SHP77 (cell line): Measurements from ENCODE around the gene ALDH3B1.

Source experiments
- DNase-seq, 2 experiments: peaks; one replicate each; lab custom pipeline; 2025; lab: John Stamatoyannopoulos, UW

ALDH3B1 gene

DNA sequence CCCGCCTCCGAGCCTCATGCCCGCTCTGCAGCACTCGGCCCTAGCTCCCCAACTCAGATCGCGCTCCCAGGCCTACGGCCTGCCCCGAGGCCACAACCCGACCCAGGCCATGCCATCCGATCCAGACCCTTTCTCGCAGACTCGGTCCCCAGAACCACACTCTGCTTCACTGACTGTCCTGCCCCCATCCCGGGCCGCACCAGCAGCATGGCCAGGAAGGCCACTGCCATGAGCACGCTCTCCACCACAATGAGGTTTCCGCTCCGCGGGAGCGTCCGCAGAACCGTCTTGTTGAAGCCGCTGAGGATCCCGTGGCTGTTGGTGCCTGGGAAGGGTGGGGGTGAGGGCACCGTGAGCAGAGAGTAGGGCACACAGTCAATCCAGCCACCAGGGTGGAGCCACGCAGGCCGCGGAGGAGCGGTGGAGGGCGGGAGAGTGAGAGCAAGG is 12.6 kb upstream of the ALDH3B1 start:
- DNase-seq: no peak

DNA sequence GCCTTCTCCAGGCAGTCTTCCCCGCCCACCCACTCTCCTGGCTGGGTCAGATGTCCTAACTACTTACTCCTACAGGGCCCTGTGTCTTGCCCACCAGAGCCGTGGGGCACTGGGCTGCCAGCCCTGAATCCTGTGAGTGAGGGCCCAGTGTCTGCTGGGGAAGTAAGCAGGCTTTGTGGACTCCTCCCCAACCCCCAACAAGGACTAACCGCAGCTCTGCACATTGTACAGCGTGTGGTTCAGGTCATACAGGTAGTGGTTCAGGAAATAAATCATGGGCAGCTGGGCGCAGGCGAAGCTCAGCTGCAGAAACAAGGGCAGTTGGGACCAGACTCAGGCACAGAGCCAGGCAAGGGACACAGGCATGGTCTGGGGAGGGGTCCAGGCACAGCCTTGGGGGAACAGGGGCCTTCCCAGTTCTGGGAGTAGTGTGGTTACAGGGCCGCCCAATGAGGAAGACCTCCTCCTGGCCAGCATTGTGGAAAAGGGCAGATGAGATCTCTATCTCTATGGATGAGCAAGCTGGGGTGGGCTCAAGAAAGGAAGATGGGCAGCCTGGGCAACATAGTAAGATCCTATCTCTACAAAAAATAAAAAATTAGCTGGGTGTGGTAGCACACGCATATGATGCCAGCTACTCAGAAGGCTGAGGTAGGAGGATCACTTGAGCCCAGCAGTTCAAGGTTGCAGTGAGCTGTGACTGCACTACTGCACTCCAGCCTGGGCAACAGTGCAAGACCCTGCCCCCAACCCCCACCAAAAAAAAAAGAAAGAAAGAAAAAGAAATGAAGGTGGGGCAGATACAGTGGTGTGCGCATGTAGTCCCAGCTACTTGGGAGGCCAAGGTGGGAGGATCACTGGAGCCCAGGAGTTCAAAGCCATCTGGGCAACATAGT is 11.7 kb upstream of the ALDH3B1 start:
- DNase-seq: peak in 1 of 2 experiments; percentile 22

DNA sequence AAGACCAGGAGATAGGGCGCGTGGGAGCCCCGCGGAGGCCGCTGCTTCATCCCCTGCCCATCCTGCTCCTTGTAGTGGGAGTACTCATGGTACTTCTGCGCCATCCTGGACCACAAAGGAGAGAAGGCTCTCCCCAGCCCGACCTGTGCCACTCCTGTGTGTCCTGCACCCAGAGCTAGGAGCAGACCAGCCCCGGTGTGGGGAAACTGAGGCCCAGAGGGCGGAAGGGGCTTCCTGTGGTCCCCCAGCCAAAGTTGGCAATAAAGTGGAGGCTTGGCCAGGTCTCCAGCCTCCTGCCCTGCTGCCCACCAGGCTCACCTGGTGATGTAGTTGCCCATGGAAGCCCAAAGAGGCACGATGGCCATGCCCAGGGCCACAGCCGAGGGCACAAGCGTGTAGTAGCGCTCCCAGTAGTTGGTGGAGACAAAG is 10.9 kb upstream of the ALDH3B1 start:
- DNase-seq: no peak

DNA sequence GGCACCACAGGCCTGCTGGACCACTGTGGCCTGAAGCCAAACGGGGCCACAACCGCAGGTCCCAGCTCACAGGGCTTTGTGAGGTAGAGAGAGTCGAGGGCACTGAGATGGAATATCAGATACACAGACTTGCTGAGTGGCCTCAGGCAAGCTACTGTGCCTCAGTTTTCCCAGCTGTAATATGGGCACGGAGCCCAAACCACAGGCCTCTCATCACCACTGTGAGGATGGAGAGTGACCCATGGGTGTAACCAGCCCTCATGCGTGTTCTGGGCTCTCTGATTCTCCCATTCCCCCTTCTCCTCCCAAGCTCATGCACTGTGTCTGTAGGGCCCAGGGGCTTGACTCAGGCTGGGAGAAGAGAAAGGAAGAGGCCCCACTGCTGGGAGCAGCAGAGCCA is 10.4 kb upstream of the ALDH3B1 start:
- no peak for DNase-seq

DNA sequence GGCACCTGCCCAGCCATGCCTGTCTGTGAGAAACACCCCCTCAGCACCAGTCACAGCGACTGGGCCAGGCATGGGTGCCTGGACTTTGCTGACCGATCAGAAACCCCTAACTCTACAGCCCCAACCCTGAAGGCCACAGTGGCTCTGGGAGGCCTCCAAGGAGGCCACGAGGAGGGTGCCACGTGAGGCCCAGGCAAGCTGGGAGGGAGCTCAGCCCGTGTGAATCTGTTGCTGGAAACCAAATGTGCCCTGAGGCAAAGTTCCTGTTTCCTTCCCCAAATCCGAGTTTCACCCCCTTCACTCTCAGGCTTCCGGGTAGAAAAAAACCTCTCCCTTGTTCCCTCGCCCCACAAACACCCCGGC is 7.6 kb upstream of the ALDH3B1 start:
- DNase-seq: no peak

DNA sequence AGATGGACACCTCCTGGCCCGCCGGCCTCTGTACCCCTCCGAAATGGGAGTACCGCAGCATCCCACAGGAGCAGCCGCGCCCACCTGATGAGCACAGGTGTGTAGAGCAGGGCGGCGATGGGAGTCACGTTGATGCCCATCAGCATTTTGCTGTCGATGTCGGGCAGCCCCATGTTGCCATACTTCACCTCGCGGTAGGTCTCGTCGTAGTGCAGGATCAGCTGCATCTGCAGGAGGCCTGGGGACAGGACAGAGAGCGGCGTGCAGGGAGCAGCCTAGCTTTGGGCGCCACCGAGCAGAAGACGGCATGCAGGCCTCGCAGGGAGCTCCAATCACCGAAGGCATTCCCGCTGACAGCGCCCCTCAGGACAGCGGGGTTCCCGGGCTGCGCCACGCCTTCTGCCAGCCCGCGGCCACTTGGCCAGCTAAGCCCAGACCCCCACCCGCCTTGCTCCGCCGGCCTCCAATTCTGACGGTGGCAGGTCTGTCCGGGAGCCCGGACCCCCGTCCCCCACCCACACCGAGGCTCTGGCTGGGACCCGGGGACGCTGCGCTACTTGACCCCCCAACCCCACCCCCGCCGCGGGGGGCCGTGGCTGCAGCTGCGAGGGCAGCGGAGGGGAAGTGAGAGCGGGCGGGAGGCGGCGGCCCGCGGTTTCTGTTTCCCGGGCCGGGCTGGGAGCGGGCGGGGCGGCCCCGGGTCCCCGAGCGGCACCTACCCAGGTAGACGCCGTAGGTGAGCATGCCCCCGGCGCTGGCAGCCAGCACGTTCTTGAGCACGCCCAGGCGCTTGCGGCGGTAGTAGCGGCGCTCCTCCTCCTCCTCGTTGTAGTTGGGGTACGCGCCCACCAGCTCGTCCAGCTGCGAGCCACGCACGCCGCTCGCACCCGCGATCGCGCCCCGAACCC is 6.9 kb upstream of the ALDH3B1 start:
- no peak for DNase-seq

DNA sequence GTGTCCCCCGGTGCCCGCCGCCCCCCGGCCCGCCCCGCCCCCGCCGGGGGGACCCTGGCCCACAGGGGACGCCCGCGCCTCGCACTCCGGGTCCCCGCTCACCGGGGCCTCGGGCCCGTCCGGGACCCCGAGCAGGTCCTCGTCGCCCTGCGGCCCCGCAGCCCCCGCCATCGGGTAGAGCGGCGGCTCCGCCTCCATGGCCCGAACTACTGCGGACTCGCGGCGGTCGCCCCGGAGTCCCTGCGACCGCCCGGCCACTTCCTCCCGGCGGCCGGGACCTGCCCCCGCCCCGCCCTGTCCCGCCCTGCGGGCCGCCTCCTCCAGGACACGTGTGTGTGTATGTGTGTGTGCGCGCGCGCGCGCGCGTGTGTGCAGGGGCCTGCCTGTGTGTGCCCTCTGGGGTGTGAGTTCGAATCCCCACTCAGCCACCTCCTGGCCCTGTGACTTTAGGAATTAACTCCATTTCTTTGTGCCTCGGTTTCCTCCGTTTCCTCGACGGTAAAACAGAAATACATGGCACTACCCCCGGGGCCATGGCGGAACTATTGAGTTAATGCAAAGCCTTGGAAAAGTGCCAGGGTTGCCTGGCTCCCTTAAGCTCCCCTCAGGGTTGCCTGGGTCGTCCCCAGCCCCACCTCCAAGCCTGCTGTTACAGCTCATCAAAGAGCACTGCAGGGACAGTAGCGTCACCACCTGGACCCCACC is 6.1 kb upstream of the ALDH3B1 start, which contains the start of gene UNC93B1:
TSS of gene UNC93B1 (minus strand) at position 252 of the 705 bp plus-strand sequence. CDS start at position 198, 54 bp downstream.
- DNase-seq: peak; percentile 41 to 84

DNA sequence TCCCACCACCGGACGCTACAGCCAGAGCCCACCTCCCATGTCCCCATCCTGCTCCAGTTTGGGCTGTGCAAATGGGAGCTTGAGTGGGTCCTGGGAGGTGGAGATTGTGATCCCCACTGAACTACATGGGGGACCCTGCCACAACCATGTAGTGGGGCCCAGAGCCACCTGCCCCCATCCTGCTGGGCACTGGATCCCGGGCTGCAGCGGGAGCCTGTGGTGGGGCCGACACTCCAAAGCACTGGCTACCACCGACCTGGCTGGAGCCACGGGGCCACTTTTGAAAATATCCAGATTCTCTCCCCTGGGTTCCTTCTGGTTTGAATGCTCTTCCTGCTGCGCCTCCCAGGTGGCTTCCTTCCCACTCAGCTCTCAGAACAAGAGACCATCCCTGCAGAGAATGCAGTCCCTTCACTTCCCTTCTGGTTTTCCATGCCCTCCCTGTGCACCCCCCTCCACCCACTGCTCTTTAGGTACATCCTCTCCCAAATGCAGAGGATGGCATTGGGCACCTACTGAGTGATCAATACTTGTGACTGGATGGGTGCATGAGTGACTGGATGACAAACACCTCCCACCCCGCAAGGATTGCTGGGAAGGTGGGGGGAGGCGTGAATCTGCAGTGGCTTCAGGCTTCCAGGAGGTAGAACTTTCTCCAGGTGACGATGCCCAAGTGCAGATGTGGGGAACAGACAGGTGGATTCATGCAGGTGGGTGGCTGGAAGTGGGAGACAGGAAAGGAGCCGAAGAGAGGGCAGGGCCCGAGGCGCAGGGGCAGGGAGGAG is 5.4 kb upstream of the ALDH3B1 start:
- DNase-seq: no peak

DNA sequence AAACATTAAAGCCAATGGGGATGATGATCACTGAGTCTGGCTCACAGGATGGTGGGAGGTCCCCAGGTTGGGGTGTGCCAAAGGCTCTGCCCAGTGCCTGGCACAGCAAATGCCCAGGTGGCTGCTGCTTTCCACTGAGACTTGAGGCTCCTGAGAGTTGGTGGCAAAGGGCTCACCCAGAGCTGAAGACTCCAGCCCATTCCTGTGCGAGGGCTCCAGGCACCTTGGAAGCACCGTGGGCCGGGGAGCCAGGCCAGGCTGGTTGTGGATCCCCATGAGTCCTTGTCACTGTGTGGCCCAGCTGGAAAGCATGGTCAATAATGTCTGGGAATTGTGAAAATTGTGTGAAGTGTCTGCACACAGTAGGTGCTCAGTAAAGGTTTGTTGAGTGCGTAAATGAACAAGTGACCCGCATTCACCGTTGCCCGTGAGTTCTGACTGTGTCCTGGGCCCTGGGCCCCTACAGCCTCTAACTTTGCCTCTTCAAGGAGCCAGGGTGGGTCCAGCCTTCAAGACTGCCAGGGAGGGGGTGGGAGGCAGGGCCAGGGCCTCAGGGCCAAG is 3.4 kb upstream of the ALDH3B1 start:
- DNase-seq: no peak

DNA sequence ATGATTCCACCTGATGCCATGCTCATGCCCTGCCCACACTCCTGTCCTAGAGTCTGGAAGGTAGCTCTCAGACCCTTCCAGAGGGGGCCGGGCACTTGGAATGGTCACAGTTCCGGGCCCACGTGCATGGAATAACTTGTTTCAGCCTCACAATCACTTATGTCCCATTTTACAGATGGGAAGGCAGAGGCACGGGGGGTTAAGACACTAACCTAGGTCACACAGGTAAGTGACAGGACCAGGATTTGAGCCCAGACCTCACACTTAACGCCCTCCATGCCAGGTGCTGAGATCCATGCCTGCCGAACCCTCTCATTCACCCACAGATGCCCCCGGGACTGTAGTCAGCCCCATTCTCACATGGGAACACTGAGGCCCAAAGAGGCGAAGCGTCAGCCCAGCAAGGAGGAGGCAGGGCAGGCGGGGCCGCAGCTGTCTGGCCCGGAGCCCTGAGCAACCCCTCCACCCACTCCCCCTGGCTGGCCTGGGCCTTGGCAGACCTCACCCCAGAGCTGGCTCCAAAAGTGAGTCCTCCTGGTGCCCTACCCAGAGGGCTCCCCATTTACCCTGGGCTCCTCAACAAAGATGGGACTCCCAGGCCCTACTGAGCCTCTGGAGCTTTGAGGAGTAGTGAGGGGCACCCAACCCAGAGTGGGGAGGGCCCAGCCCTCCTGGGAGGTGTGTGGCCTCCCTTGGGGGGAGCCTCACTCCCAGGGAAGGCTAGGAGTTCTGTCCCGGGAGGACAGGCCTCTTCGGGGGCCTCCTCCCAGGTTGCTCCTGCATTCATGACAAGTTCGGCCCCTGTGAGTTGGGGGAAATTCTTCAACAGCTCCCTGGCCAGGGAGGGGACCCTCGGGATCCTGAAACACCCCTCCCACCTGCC is 2.4 kb upstream of the ALDH3B1 start:
- DNase-seq: no peak

DNA sequence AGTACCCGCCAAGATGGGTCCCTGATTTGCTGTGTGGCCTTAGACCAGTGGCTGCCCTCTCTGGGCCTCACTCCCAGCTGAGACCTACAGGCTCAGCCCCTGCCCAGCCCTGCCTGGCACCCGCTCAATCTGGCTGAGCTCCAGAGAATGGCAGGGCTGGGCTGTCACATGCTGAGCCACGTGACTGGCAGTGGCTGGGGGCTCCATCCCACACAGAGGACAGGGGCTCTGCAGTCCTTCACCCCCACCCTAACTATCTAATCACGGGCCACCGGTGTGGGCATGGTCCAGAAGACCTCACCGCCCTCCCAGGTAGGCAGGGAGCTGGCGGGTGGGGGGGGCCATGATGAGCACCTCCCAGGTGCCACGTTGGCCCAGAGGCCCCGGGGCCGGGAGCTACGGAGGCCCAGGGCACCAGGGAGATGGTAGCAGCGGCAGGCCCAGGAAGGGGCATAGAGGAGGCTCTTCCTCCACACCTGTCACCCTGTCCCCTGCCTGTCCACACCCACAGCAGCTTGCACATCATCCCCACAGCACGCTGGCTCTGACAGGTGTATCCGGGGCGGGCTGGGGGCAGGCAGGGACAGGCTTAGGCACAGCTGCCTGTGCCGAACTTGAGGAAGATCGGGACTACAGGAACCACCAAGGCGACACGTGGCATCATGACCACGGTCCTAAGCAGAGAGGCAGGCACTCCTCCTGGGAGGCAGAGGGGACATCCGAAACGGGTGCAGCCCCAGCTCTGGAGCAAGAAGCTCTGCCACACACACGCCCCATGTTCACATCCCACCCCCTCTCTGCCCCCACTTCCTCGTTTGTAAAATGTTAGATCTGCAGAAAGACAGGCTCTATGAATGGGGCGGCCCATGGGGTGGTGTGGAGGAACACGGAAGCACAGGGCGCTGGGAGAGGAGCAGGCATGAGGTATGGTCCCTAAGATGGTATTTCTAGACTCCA is 1.5 kb upstream of the ALDH3B1 start:
- peak; percentile 61 to 74 for DNase-seq

DNA sequence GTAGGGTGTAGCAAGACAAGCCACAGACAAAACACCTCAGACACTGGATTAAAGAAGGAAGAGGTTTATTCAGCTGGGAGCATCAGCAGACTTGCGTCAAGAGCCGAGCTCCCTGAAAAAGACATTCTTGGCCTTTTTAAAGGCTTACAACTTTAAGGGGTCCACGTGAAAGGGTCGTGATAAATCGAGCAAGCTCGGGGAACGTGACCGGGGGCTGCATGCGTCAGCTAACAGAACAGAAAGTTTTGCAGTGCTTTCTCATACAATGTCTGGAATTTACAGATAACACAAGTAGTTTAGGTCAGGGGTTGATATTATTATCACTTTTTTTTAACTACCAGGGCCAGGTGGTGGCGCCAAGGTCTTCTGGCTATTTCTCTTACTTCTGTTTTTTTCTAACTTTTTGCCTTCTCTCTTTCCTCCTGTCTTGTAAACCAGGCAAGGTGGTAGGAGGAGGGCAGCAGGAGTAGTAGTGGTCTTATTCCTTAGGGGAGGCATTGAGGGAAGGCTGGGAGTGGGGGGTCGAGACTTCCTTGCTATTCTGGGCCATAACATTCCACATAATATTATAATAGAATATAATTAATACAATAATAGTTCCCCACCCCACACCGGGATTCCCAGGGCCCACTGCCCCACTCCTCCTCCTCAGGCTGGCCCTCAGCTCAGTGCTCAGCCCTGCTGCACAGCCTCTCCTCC is 587 bp upstream of the ALDH3B1 start:
- DNase-seq: no peak

DNA sequence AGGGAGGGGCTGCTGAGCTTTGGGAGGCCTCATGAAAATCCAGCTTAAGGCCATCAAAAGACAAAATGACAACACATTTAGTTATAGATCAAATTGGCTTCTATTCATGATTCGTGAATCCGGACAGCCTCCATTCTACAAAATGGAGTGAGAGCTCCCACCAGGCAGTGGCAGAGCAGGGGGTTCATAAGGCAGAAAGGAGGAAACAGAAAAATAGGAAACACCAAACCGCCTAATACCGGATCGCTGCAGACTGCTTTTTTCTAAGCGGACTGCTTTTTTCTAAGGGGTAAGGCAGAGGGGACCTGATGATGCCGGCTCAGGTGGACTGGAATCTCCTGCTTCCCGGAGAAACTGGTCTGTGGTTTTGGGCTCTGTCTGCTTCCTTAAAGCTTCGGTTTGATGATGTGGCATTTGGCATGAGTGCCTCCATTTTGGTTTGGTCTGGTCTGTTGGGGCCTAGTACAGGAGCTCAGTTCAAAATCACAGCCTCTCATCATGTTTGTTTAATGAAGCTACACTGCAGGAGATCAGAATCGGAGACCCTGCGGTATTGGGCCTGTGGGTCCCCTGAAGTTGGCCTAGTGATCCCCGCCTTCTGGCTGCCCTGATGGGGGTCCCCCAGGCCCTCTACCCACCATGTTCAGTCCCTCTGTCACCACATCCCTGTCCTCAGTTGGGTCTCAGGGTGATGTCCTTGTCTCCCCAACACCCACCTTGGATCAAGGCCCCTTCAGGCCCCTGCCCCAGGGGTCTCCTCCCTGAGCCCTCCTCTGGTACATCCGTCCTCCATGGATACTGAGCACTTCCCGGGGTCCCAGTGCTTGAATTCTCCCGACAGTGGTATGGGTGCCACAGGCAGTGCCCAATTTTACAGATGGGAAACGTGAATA is 1.2 kb downstream of the ALDH3B1 start:
- no peak for DNase-seq

DNA sequence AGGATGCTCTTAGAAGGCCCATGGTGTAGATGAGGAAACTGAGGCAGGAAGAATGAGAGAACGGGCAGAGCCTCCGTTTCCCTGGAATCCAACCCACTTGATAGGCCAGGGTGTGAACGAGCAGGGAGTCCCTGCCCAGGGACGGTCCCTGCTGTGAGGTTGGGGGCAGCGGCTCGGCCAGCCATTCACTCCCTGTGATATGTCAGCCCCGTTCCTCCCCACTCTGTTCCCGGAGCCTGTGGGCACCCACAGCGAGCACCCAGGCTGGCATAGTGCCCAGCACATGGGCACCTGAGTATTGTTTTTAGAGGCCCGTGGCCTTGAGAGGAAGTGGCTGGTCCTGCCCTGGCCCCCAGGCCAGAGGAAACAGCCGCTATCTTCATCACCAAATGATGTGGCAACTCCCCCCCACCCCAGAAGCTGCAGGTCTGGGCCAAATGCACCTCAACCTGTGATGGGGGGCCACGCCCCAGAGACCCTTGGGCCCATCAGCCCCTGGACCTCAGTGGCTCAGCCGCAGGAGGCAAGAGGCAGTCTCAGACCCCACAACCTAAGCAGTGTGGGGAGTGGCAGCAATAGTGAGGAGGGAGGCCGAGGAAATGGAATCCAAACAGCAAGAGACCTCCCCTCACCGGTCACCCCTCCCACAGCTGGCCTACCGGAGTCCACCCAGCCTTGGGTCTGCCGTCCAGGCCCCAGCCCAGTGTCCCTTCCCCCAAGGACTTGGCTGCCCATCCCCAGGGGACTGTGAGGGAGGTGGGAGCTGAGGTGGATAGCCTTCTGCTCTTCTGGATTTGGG is 2.1 kb downstream of the ALDH3B1 start:
- no peak for DNase-seq

DNA sequence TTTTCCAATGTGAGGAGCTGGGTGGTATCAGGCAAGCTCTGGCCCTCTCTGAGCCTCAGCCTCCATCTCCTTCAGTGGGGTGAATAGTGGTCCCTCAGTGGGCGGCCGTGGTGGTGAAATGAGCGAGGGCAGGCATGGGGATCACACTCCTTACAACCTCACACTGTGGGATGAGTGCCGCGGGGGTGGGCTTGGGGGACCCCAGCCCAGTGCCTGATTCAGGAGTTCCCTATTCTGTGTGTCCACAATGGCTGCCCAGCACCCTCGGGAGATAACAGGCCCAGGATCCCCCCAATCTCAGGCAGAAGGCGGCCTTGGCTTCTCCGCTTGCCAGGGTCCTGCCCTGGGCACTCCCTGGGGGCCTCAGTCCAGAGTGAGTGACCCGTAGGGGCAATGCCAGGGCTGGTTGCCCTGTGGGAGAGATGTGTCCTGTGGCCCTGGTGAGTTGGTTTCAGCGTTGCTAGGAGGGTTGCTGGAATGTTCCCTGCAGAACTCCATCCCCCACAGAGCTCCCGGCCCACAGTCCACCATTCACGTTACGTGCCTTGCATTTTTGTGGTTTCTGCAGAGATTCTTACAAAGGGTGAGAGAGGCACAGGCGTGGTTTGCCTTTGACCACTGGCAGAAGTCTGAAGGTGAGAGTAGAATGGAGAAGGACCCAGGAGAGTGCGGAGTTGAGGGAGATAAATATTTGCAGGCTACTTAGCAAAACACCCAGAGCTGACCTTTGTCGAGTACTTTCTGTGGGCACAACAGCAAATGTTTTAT is 2.9 kb downstream of the ALDH3B1 start:
- DNase-seq: no peak
